ENCODE data around the gene USP48.

- TF ChIP-seq CTCF (IDR thresholded peaks at IDR 0.05), result no peak
- no peak for TF ChIP-seq POLR2A (IDR thresholded peaks at IDR 0.05)
- no peak for TF ChIP-seq POLR2AphosphoS5 (IDR thresholded peaks at IDR 0.05; ENCODE audit: insufficient read depth in 1 of 2, low read depth in 1 of 2)
Measured at GRCh38 chr1:21762022-21762404, 20.9 kb downstream of the USP48 start.

Measured in vagina (tissue), 2 donors.